Peyer's patch (tissue), 4 donors: ENCODE measurements around the gene NTNG2.

Source experiments
- CTCF ChIP-seq, 6 experiments: fragments of 450-650 bp in 4 of 6; fragments of 200-600 bp in 2 of 6; sonication (generic) in 1 of 6; IDR thresholded peaks; one replicate each; pipeline ENCODE4 v1.5.1; 2017 to 2019; ENCODE audit warnings: antibody characterized with exemption in 6 of 6, mild to moderate bottlenecking in 3 of 6, moderate library complexity in 1 of 6
- POLR2A ChIP-seq, 2 donors: fragments of 450-650 bp; IDR thresholded peaks; one replicate each; pipeline ENCODE4 v1.5.1; 2017; ENCODE audit warnings: antibody characterized with exemption in 2 of 2, mild to moderate bottlenecking in 2 of 2, moderate library complexity in 2 of 2

- no peak for TF ChIP-seq CTCF (IDR thresholded peaks at IDR 0.05)
- no peak for TF ChIP-seq POLR2A (IDR thresholded peaks at IDR 0.05)
These were observed 21.9 kb downstream of the NTNG2 start for GRCh38 chr9:132183715-132184114.
